Stimulated activated CD4-positive, alpha-beta T cell treated with anti-CD3 and anti-CD28 coated beads, Interleukin-12 subunit alpha, Interleukin-12 subunit beta, amount 100 ng/mL, for 4 hours (primary cell): Measurements from ENCODE around the gene PLD6.
"Not testable (repeated sequence)": the region's sequence is repeated elsewhere in the genome, so short reads cannot be mapped to it uniquely, and the experiment has no call there.

ENCODE experiments used
- DNase-seq: peaks from one replicate; pipeline ENCODE4 v3.0.0-alpha.2; 2020

Gene PLD6

GRCh38 chr17:17196776-17197175 is 9.4 kb downstream of the PLD6 start:
- no peak for DNase-seq

DNA sequence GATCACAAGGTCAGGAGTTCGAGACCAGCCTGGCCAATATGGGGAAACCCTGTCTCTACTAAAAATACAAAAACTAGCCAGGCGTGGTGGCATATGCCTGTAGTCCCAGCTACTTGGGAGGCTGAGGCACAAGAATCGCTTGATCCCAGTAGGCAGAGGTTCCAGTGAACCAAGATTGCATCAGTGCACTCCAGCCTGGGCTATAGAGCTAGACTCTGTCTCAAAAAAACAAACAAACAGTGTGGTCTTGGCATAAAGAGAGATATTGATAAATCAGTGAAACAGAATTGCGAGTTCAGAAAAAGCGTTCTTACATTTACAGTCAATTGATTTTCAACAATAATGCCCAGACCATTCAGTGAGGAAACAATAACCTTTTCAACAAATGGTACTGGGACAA is 10.7 kb downstream of the PLD6 start:
- not testable (repeated sequence) for DNase-seq

GRCh38 chr17:17191961-17192381 is 14.2 kb downstream of the PLD6 start:
- no peak for DNase-seq

- DNase-seq: no peak
Measured at GRCh38 chr17:17191346-17191792, 14.8 kb downstream of the PLD6 start.

DNA sequence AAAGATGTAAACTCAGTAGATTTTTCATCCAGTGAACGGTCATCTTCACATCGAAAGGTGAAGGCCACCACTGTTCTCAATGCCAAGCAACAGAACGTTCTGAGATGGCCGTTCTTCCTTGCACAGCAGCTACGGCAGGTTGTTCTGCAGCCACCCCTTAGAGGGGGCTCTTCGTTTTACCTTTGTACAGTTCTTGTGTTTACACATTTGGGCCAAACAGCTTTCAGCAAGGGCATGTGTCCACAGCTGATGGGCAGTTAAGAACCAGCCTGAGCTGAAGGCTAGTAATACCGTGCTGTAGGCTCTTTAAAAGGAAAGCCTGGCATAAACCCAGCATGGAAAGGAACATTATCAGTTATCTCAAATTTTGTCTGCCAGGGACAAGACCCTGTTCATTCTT is 15.9 kb downstream of the PLD6 start:
- DNase-seq: no peak

DNA sequence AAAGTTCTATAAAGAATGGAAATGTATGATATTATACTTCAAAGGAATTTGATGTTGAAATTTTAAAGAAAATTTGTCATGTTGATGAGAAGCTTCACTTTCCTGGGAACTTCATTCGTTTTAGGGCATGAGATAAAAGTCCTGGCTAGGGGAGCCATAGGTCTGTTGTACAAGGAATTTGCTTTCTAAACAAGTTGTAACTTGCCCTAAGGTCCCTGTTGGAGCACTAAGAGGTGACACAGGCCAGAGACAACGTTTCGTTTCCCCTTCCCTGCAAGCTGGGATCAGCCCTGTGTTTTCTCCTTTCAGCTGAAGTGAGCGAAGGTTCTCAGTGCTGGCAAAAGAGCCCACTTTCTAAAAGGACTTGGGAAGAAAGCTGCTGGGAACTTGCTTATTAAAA is 16.6 kb downstream of the PLD6 start:
- no peak for DNase-seq

DNA sequence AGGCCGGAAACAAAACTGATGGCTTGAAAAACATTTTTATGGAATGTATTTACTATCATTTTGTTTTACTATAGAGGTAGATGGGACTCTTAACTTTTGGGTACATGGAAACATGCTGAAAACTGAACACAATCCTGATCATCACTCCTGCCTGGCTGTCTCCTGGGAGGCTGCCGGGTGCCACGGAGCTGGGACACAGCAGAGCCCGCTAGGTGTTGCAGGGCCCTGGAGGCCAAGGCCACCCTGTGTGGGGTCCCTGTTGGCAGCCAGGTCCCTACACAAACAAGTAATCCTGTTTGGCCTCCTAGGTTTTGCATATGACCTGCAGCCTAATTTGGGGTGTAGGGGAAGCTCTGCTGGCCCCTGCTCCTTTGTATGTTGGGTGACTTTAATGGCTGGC is 17.5 kb downstream of the PLD6 start:
- no peak for DNase-seq

- DNase-seq: no peak
Measured at GRCh38 chr17:17186551-17187505, 19.3 kb downstream of the PLD6 start.

DNA sequence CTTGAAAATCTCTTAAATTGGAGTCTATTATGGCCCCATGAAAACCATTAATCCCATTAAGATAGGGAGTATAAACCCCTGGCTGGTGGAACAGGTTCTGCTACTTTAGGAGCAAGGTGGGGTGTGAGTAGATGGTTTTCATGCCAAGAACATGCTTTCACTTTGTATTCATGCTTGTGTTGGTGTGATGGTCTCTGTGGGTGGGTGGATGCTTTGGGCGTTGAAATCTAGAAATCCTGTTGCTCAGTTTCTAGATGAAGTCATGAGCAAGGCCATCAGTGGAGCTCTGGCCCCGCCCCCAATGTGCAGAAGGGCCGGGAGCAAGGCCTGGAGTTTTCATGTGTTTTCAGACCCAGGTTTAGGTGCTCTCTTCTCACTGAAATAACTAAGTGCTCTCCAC is 20.1 kb downstream of the PLD6 start:
- peak; percentile 53 for DNase-seq

DNA sequence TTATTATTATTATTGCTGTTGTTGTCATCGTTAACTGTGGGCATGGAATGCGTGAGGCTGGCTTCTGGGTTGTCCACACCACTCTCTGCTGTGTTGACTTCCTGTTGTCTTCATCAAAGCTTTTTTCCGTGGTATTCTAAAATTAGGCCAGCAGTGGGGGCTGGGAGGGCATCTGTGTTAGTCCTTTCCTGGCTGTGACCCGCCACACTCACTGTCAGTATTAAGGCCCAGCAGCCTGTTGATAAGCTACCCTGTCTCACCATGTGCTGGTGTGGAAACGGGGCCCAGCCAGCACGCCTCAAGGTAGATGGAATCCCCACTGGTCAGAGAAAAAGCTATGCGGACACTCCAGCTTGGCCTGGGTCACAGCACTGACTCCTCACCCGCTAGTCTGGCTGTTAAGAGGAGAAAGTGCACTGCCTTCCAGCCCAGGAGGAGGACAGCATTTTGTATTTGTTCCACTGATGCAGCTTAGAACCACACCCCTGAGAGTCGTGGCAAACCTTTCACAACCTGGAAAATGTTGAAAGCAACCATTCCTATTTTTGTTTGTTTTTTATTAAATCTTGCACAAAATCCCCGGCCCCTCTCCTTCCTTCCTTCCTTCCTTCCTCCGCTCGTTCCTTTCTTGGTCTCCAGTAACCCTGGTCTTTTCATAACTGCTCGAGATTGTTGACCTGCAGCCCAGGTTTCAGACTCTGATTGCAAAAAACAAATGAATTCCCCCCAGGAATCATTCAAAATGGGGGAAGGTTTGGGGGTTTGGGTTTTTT is 21.0 kb downstream of the PLD6 start:
- not testable (repeated sequence) for DNase-seq

GRCh38 chr17:17183744-17184143 is 22.4 kb downstream of the PLD6 start:
- no peak for DNase-seq

GRCh38 chr17:17182598-17183136 is 23.5 kb downstream of the PLD6 start:
- no peak for DNase-seq

- DNase-seq: no peak
Measured at GRCh38 chr17:17181666-17182597, 24.2 kb downstream of the PLD6 start.

- DNase-seq: no peak
Measured at GRCh38 chr17:17180741-17181525, 25.2 kb downstream of the PLD6 start.

DNA sequence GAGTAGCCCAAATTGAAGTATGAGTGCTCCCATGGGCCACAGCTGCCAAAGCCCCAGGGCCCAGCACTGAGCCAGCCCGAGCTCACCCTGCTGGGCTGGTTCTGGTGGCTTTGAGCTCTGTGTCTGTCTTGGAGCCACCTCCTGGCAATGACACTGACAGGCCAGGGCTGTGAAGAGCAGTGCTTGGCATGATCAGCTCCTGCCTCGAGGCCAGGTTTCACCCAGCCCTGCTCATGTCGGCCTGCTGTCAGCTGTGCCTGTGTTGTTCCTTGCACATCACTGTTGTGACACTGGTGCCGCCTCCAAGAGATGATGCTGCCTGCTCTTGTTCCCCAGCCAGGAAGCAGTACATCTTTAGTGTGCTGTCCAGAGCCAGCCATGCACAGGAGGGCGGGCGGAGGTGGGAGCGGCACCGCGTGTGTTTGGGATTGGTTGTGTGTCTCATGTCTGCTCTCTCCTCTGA is 26.0 kb downstream of the PLD6 start:
- no peak for DNase-seq

GRCh38 chr17:17179371-17179827 is 26.7 kb downstream of the PLD6 start:
- no peak for DNase-seq

- DNase-seq: no peak
Measured at GRCh38 chr17:17177176-17177575, 29.0 kb downstream of the PLD6 start.

DNA sequence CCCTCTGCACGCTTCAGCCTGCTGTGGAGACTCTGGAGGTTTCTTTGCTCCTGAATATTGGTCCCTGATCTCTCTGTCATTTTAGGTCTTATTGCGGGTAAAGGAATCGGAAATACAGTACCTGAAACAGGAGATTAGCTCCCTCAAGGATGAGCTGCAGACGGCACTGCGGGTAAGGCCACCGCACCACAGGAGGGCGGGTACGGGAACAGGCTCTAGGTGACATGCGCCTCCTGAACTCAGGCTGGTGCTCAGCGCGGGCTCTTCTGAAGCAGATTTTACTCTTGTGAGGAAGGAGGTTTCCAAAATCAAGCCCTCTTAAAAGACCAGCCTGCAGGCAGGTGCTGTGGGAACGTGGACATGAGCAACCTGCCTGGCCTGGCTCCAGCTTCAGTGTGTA is 29.8 kb downstream of the PLD6 start:
- DNase-seq: no peak

DNA sequence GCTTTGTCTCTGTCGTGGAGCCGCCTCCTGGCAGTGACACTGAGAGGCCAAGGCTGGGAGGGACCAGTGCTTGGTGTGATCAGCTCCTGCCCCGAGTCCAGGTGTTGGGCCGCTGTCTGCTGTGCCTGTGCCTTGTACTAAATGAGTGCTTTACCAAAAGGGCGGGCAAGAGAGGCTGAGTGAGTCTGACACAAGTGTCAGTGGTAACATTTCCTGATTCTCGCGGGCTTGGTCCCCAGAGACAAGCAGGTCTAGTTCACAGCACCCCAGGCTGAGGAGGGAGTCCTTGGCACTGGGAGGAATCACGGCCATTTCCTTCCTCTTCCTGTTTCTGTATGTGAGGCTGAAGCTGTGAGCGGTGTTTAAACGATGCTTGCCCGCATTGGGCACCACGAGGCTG is 30.2 kb downstream of the PLD6 start:
- no peak for DNase-seq

- DNase-seq: no peak
Measured at GRCh38 chr17:17175340-17175739, 30.8 kb downstream of the PLD6 start.

DNA sequence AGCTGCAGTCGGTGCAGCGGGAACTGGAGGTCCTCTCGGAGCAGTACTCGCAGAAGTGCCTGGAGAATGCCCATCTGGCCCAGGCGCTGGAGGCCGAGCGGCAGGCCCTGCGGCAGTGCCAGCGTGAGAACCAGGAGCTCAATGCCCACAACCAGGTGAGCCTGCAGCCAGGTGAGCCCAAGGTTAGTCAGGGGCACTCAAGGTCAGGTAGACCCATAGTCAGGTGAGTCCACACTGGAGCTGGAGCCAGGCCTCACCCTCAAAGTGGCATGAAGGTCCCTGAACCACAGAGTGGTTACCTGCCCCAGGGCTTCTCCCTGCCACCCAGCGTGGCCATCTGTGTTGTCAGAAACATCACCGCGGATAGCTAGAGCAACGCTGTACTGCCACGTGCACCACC is 32.2 kb downstream of the PLD6 start:
- DNase-seq: no peak
